ENCODE results near the gene ARL10.

ARL10 gene

DNA sequence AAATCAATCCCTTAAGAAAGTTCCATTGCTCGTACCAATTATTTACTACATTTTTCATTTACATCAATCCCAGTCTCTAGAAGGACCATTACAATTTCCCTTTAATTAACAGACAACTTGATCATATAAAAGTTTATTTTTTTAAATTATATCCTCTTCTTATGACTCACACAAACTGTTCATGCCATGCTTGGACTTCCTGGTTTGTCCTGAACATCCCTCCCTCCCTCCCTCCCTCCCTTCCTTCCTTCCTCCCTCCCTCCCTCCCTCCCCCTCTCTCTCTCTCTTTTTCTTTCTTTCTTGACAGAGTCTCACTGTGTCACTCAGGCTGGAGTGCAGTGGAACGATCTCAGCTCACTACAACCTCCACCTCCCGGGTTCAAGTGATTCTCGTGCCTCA is 62.7 kb downstream of the ARL10 start:
- no peaks in the 10 kb centered on the region for H3K4me1 ChIP-seq (ENCODE audit: control insufficient read depth, insufficient read depth, low read length)
- no peaks in the 10 kb centered on the region for H3K27me3 ChIP-seq (ENCODE audit: control insufficient read depth, insufficient read depth, low read length)
- no peaks in the 10 kb centered on the region for H3K36me3 ChIP-seq (ENCODE audit: control insufficient read depth, insufficient read depth, low read length)
- no peak overlapping the region for H3K27ac ChIP-seq (ENCODE audit: low read depth, low read length)
- peaks cover 6% of the 10 kb centered on the region for H3K9me3 ChIP-seq (ENCODE audit: control insufficient read depth, insufficient read depth, low read length)
- no peak overlapping the region for H3K4me3 ChIP-seq (ENCODE audit: low read depth, low read length)
- H3K9ac ChIP-seq (ENCODE audit: low read depth, low read length) = no peak overlapping the region

DNA sequence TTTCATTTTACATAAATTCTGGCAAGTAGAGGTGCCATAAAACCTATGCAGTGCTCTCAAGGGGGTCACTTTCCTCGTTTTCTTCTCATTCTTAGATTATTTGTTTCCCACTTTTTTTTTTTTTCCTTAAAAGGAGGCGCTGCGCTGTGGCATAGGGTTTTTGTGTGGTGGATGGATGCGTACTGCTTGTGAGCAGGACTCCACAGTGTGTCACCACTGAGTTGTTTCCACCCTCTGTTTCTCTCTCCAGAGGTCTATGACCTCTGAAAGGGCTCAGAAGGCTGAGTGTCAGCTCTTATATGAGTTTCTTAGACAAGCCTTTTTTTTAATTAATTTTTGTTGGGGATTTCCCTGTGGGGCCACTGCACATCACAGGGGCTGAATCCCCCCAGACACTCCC is 64.7 kb downstream of the ARL10 start:
- Histone ChIP-seq H3K27me3 (ENCODE audit: control insufficient read depth, insufficient read depth, low read length) (no peaks in the 10 kb centered on the region), H3K4me3 (ENCODE audit: low read depth, low read length) (no peak overlapping the region), H3K36me3 (ENCODE audit: control insufficient read depth, insufficient read depth, low read length) (no peaks in the 10 kb centered on the region), H3K9me3 (ENCODE audit: control insufficient read depth, insufficient read depth, low read length) (peaks cover 6% of the 10 kb centered on the region), H3K27ac (ENCODE audit: low read depth, low read length) (no peak overlapping the region), H3K4me1 (ENCODE audit: control insufficient read depth, insufficient read depth, low read length) (no peaks in the 10 kb centered on the region), H3K9ac (ENCODE audit: low read depth, low read length) (no peak overlapping the region)

Measured in HUES48 (cell line).